ENCODE measurements around the gene IL17RE.

The IL17RE gene

DNA sequence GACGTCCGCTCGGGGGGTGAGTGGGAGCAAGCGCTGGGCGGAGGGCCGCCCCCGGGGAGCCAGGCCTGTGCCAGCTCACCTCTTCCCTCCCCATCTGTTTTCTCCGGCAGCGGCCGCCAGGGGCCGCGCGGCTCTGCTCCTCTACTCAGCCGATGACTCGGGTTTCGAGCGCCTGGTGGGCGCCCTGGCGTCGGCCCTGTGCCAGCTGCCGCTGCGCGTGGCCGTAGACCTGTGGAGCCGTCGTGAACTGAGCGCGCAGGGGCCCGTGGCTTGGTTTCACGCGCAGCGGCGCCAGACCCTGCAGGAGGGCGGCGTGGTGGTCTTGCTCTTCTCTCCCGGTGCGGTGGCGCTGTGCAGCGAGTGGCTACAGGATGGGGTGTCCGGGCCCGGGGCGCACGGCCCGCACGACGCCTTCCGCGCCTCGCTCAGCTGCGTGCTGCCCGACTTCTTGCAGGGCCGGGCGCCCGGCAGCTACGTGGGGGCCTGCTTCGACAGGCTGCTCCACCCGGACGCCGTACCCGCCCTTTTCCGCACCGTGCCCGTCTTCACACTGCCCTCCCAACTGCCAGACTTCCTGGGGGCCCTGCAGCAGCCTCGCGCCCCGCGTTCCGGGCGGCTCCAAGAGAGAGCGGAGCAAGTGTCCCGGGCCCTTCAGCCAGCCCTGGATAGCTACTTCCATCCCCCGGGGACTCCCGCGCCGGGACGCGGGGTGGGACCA is 30.4 kb downstream of the IL17RE start:
- Histone ChIP-seq H3K27ac (ENCODE audit: low read depth, low read length) (peak overlapping the region; percentile 54), H3K79me2 (ENCODE audit: control insufficient read depth, low read length) (peaks cover 22% of the 10 kb centered on the region), H4K20me1 (ENCODE audit: control insufficient read depth, insufficient read depth, low read depth, low read length) (no peaks in the 10 kb centered on the region), H3K9me3 (ENCODE audit: control insufficient read depth, insufficient read depth, low read length) (no peaks in the 10 kb centered on the region), H3K27me3 (ENCODE audit: control insufficient read depth, low read length) (no peaks in the 10 kb centered on the region), H3K4me2 (ENCODE audit: low read length) (peak overlapping the region; percentile 91), H3K36me3 (ENCODE audit: control insufficient read depth, low read length) (peaks cover 27% of the 10 kb centered on the region), H3F3A (ENCODE audit: control insufficient read depth, insufficient read depth) (no peaks in the 10 kb centered on the region; the same call in 1 of the 2 replicates), H3K4me3 (ENCODE audit: low read length) (peak overlapping the region; percentile 82), H3K4me1 (ENCODE audit: control insufficient read depth, low read length) (peaks cover 36% of the 10 kb centered on the region), H3K9me2 (replicated peaks; ENCODE audit: control insufficient read depth, low read length) (no peaks in the 10 kb centered on the region)
- TF ChIP-seq EZH2phosphoT487 (IDR thresholded peaks at IDR 0.05; ENCODE audit: borderline replicate concordance, low read length), result no peak
- TF ChIP-seq, protein P1, sequence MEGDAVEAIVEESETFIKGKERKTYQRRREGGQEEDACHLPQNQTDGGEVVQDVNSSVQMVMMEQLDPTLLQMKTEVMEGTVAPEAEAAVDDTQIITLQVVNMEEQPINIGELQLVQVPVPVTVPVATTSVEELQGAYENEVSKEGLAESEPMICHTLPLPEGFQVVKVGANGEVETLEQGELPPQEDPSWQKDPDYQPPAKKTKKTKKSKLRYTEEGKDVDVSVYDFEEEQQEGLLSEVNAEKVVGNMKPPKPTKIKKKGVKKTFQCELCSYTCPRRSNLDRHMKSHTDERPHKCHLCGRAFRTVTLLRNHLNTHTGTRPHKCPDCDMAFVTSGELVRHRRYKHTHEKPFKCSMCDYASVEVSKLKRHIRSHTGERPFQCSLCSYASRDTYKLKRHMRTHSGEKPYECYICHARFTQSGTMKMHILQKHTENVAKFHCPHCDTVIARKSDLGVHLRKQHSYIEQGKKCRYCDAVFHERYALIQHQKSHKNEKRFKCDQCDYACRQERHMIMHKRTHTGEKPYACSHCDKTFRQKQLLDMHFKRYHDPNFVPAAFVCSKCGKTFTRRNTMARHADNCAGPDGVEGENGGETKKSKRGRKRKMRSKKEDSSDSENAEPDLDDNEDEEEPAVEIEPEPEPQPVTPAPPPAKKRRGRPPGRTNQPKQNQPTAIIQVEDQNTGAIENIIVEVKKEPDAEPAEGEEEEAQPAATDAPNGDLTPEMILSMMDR (IDR thresholded peaks at IDR 0.05; ENCODE audit: low read depth, low read length, poor library complexity, severe bottlenecking), result peak; percentile 91

GRCh38 chr3:9933561-9934234 is 31.1 kb downstream of the IL17RE start, which contains the start of gene CRELD1:
Gene CRELD1 (plus strand): TSS chr3:9933834. CDS start chr3:9934439, 605 bp downstream.
- Histone ChIP-seq H3K4me2 (ENCODE audit: low read length) (peak within 1 kb of the TSS; percentile 91), H3K4me3 (ENCODE audit: low read length) (peak within 1 kb of the TSS; percentile 82), H4K20me1 (ENCODE audit: control insufficient read depth, insufficient read depth, low read depth, low read length) (no peaks in the 10 kb centered on the region), H3K4me1 (ENCODE audit: control insufficient read depth, low read length) (peaks cover 36% of the 10 kb centered on the region), H3K27me3 (ENCODE audit: control insufficient read depth, low read length) (no peaks in the 10 kb centered on the region), H3F3A (ENCODE audit: control insufficient read depth, insufficient read depth) (no peaks in the 10 kb centered on the region; the same call in 1 of the 2 replicates), H3K79me2 (ENCODE audit: control insufficient read depth, low read length) (peaks cover 22% of the 10 kb centered on the region), H3K9me3 (ENCODE audit: control insufficient read depth, insufficient read depth, low read length) (no peaks in the 10 kb centered on the region), H3K36me3 (ENCODE audit: control insufficient read depth, low read length) (peaks cover 27% of the 10 kb centered on the region), H3K9me2 (replicated peaks; ENCODE audit: control insufficient read depth, low read length) (no peaks in the 10 kb centered on the region), H3K27ac (ENCODE audit: low read depth, low read length) (peak within 1 kb of the TSS; percentile 54)
- TF ChIP-seq, protein P1 (IDR thresholded peaks at IDR 0.05; ENCODE audit: low read depth, low read length, poor library complexity, severe bottlenecking), result no peak
- TF ChIP-seq EZH2phosphoT487 (IDR thresholded peaks at IDR 0.05; ENCODE audit: borderline replicate concordance, low read length), result no peak

GRCh38 chr3:9934235-9934621 is 31.6 kb downstream of the IL17RE start:
- Histone ChIP-seq H3K4me1 (ENCODE audit: control insufficient read depth, low read length) (peaks cover 36% of the 10 kb centered on the region), H3K27me3 (ENCODE audit: control insufficient read depth, low read length) (no peaks in the 10 kb centered on the region), H4K20me1 (ENCODE audit: control insufficient read depth, insufficient read depth, low read depth, low read length) (no peaks in the 10 kb centered on the region), H3K4me2 (ENCODE audit: low read length) (peak overlapping the region; percentile 91), H3K4me3 (ENCODE audit: low read length) (peak overlapping the region; percentile 82), H3F3A (ENCODE audit: control insufficient read depth, insufficient read depth) (no peaks in the 10 kb centered on the region; the same call in 1 of the 2 replicates), H3K79me2 (ENCODE audit: control insufficient read depth, low read length) (peaks cover 22% of the 10 kb centered on the region), H3K36me3 (ENCODE audit: control insufficient read depth, low read length) (peaks cover 27% of the 10 kb centered on the region), H3K9me3 (ENCODE audit: control insufficient read depth, insufficient read depth, low read length) (no peaks in the 10 kb centered on the region), H3K9me2 (replicated peaks; ENCODE audit: control insufficient read depth, low read length) (no peaks in the 10 kb centered on the region), H3K27ac (ENCODE audit: low read depth, low read length) (peak overlapping the region; percentile 54)
- TF ChIP-seq EZH2phosphoT487 (IDR thresholded peaks at IDR 0.05; ENCODE audit: borderline replicate concordance, low read length), result no peak
- TF ChIP-seq, protein P1 (IDR thresholded peaks at IDR 0.05; ENCODE audit: low read depth, low read length, poor library complexity, severe bottlenecking), result peak; percentile 60
